SK-N-MC (cell line): ENCODE measurements around the gene CFAP77.
A peak's percentile ranks its signal among the peaks of the same experiment; 100 is the strongest.

Experiments
- DNase-seq: peaks from one replicate; pipeline ENCODE4 v3.0.0-alpha.2; 2011; ENCODE audit warnings: low read depth, low spot score
- H3K27ac ChIP-seq: fragments of 200-600 bp; sonication (generic); 2 replicates; pipeline ENCODE4 v1.5.1; 2016; ENCODE audit warnings: mixed run types
- H3K36me3 ChIP-seq: fragments of 200-600 bp; sonication (generic); 2 replicates; pipeline ENCODE4 v1.6.1; 2017; ENCODE audit warnings: antibody characterized with exemption, low read length, mixed read lengths; ENCODE audit not compliant: insufficient read depth
- H3K4me3 ChIP-seq: fragments of 200-600 bp; sonication (generic); 2 replicates; pipeline ENCODE4 v1.5.1; 2016
- H3K9ac ChIP-seq: fragments of 200-600 bp; sonication (generic); 2 replicates; pipeline ENCODE4 v1.8.0; 2017; ENCODE audit warnings: mixed run types, mixed read lengths; ENCODE audit not compliant: insufficient read length
- H3K9me3 ChIP-seq: fragments of 200-600 bp; sonication (generic); 2 replicates; pipeline ENCODE4 v1.6.1; 2017; ENCODE audit warnings: low read depth, mild to moderate bottlenecking, antibody characterized with exemption, low read length, moderate library complexity, mixed read lengths
- EZH2 ChIP-seq: fragments of 200-600 bp; sonication (generic); IDR thresholded peaks from one replicate; pipeline ENCODE4 v1.6.1; 2017; ENCODE audit warnings: antibody characterized with exemption
- FOXP2 ChIP-seq: optimal IDR thresholded peaks from 2 replicates; pipeline ENCODE3; 2011; ENCODE audit warnings: mild to moderate bottlenecking, moderate library complexity; ENCODE audit not compliant: insufficient read depth; ENCODE audit errors: extremely low read length, control extremely low read depth
- POLR2AphosphoS5 ChIP-seq: IDR thresholded peaks from 2 replicates; pipeline ENCODE4 v1.6.1; 2012; ENCODE audit warnings: mild to moderate bottlenecking, low read depth, low read length, borderline replicate concordance

The CFAP77 gene

GRCh38 chr9:132499251-132499650, 89.2 kb downstream of the CFAP77 start:
- Histone ChIP-seq H3K9me3 (no peaks in the 10 kb centered on the region), H3K9ac (no peak overlapping the region), H3K27ac (no peak overlapping the region), H3K4me3 (no peak overlapping the region), H3K36me3 (no peaks in the 10 kb centered on the region)
- TF ChIP-seq POLR2AphosphoS5 (no peak), EZH2 (no peak), FOXP2 (no peak)
- no peak for DNase-seq

GRCh38 chr9:132500193-132500592, 90.2 kb downstream of the CFAP77 start:
- no peaks in the 10 kb centered on the region for H3K9me3 ChIP-seq
- H3K4me3 ChIP-seq: no peak overlapping the region
- TF ChIP-seq POLR2AphosphoS5 (no peak), EZH2 (no peak), FOXP2 (no peak)
- H3K27ac ChIP-seq: no peak overlapping the region
- H3K36me3 ChIP-seq: no peaks in the 10 kb centered on the region
- H3K9ac ChIP-seq: no peak overlapping the region
- no peak for DNase-seq

GRCh38 chr9:132502480-132502879, 92.5 kb downstream of the CFAP77 start:
- no peaks in the 10 kb centered on the region for H3K9me3 ChIP-seq
- TF ChIP-seq EZH2 (no peak), POLR2AphosphoS5 (no peak), FOXP2 (no peak)
- no peak overlapping the region for H3K4me3 ChIP-seq
- H3K36me3 ChIP-seq: no peaks in the 10 kb centered on the region
- no peak for DNase-seq
- no peak overlapping the region for H3K9ac ChIP-seq
- no peak overlapping the region for H3K27ac ChIP-seq

GRCh38 chr9:132503116-132503515, 93.1 kb downstream of the CFAP77 start:
- no peak for TF ChIP-seq FOXP2
- no peak for TF ChIP-seq EZH2
- TF ChIP-seq POLR2AphosphoS5: no peak
- Histone ChIP-seq H3K4me3 (no peak overlapping the region), H3K27ac (no peak overlapping the region), H3K9me3 (no peaks in the 10 kb centered on the region), H3K36me3 (no peaks in the 10 kb centered on the region), H3K9ac (no peak overlapping the region)
- DNase-seq: no peak

- no peak overlapping the region for H3K27ac ChIP-seq
- TF ChIP-seq POLR2AphosphoS5 (no peak), EZH2 (no peak), FOXP2 (no peak)
- no peak overlapping the region for H3K4me3 ChIP-seq
- no peak for DNase-seq
- H3K9ac ChIP-seq: no peak overlapping the region
- H3K9me3 ChIP-seq: no peaks in the 10 kb centered on the region
- H3K36me3 ChIP-seq: no peaks in the 10 kb centered on the region
Observed at GRCh38 chr9:132504488-132504887, 94.5 kb downstream of the CFAP77 start.

GRCh38 chr9:132505991-132506655, 96.1 kb downstream of the CFAP77 start:
- H3K36me3 ChIP-seq: no peaks in the 10 kb centered on the region
- no peak for DNase-seq
- H3K27ac ChIP-seq: no peak overlapping the region
- H3K9me3 ChIP-seq: no peaks in the 10 kb centered on the region
- H3K9ac ChIP-seq: no peak overlapping the region
- H3K4me3 ChIP-seq: no peak overlapping the region
- no peak for TF ChIP-seq FOXP2
- no peak for TF ChIP-seq POLR2AphosphoS5
- TF ChIP-seq EZH2: no peak

GRCh38 chr9:132506977-132507669, 97.1 kb downstream of the CFAP77 start:
- Histone ChIP-seq H3K9ac (no peak overlapping the region), H3K4me3 (no peak overlapping the region), H3K36me3 (no peaks in the 10 kb centered on the region), H3K27ac (no peak overlapping the region), H3K9me3 (no peaks in the 10 kb centered on the region)
- TF ChIP-seq EZH2 (no peak), FOXP2 (no peak), POLR2AphosphoS5 (no peak)
- DNase-seq: no peak

GRCh38 chr9:132507670-132508469, 97.9 kb downstream of the CFAP77 start:
- Histone ChIP-seq H3K36me3 (no peaks in the 10 kb centered on the region), H3K4me3 (no peak overlapping the region), H3K9me3 (no peaks in the 10 kb centered on the region), H3K9ac (no peak overlapping the region), H3K27ac (no peak overlapping the region)
- peak; percentile 16 for DNase-seq
- TF ChIP-seq EZH2 (no peak), POLR2AphosphoS5 (no peak), FOXP2 (no peak)
